Measurements from ENCODE around the gene ZFYVE28.

GRCh38 chr4:2251073-2251794 lies 167.2 kb downstream of the ZFYVE28 start:
- no peak for TF ChIP-seq POLR2AphosphoS5 (IDR thresholded peaks at IDR 0.05; ENCODE audit: low read depth, low read length)
- TF ChIP-seq REST (IDR thresholded peaks at IDR 0.05; ENCODE audit: insufficient read depth in 1 of 2, low read depth in 2 of 2, low read length in 2 of 2) = no peak
- no peak for TF ChIP-seq SIN3A (IDR thresholded peaks at IDR 0.05; ENCODE audit: borderline replicate concordance, insufficient read depth, low read length)
- no peak for TF ChIP-seq TAF1 (IDR thresholded peaks at IDR 0.05; ENCODE audit: borderline replicate concordance, insufficient read depth, low read length)
- no peak for TF ChIP-seq FOXP2 (optimal IDR thresholded peaks at IDR 0.05; ENCODE audit: borderline replicate concordance, extremely low read depth, extremely low read length, insufficient read depth)
